Glomerular visceral epithelial cell (primary cell): ENCODE measurements around the gene AGAP1.

ENCODE experiments used
- DNase-seq: peaks from one replicate; pipeline ENCODE4 v3.0.0-alpha.2; 2016; ENCODE audit errors: extremely low spot score

AGAP1 gene

DNA sequence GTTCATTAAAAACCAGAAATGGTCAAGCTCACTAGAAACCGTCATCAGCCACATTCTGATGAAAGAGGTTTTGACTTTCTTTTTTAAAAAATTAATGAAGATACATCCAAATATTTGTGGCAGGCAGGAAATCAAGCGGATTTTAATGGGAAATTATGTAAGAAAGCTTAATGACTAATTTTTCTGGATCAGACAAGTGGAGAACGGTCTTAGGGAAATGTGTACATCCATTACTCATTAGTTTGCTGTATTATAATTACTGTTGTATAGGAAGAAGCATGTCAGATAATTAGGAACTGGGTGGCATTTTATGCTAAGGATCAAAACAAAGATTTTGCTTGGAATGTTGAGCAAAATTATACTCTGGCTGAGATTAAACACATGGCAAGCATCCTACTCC, 39.4 kb downstream of the AGAP1 start:
- DNase-seq = no peak

DNA sequence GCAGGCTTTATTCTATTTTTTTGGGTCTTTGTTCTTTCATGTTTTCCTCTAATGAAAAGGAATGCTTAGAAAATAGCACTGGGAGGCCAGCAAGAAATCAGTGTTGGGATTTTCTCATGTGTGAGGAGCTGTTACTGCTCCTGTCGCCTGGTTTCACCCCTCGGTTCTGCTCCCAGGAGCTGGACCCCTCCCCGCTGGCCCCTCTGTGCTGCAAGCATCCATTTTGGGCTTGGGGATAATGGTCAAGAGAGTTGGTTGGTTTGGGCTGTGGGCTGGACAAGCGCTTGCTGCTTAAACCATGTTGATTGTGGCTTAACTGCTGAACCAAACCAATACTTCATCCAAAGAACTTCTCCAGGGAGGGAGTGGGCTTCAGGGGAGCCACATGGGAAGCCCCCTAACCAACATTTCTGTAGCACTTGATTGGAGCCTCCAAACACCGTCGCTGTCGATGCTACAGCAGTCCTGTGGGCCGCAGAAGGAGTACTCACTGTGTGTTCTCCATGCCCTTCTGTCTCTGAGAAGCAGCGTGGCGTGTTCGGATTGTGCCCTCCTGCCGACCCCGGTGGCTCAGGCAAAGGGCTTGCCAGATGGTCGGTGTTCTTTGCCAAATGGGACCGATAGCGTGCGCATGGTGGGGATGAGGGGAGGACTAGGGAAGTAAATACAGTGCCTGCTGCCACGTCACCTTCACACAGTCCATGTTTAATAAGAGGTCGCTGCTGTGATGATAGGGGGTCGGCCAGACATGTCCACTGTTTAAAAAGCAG, 40.0 kb downstream of the AGAP1 start:
- DNase-seq = no peak

DNA sequence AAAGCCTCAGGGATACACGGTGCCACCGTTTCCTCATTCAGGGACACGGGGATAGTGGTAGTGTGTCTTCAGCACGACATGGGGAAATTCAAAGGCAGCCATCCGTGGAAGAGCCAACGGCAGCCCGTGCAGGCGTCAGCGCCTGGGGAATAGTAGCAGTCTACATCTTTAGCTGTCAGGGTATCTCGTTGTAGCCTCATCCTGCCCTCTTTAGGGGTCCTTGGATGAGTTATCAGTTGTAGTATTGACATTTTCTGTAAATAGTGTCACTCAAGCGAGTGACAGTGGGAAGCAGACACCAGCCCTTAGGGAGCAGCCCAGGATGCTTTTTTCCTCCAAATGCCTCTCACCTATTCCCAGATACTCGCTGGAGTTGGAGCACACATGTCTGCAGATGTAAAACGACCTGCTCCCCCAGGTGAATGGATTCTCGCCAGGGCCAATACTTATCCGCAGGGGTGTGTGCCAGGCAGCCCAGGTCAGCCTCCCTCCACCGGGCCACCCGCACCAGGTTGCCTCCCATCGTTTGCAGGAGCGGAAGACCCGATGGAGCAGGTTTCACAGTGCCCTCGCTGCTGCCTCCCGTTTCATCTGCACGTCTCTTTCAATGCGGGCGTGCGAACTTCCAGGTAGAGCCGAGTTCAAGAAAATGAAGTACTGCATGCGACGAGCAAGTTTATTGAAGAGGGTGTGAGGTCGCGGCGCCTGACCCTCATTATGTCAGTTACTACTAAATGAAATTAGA, 41.0 kb downstream of the AGAP1 start:
- no peak for DNase-seq

DNA sequence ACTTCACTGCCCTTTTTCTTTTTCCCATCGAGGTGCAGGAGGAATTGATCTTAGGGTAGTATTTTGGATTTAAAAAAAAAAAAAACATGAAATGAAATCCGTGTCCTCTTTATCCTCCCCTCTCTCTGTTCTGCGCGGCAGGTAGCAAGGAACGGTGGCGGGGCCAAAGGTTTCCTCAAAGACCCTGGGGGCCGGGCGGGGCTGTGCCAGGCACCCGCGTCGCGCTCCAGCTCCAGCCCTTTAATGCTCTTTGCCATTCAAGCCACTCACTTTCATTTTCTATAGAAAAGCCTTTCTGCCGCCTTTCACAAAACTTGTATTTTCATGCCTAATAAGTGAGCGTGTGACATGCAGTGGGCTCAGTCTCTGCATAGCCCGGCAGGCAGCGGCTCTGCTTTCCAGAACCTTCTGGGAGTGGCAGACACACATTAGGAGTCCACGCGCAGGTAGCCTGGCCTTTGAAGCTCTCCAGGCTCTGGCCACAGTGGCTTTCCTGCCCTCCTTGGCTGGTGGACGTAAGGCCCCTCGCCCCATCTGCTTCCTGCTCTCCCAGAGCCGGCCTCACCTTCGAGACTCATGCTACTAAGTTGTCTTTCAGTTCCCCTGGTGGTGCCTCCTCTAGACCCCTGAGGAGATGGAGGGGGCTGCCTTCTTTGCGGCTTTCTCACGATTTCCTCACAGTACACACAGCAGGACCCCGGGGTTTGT, 41.7 kb downstream of the AGAP1 start:
- no peak for DNase-seq

DNA sequence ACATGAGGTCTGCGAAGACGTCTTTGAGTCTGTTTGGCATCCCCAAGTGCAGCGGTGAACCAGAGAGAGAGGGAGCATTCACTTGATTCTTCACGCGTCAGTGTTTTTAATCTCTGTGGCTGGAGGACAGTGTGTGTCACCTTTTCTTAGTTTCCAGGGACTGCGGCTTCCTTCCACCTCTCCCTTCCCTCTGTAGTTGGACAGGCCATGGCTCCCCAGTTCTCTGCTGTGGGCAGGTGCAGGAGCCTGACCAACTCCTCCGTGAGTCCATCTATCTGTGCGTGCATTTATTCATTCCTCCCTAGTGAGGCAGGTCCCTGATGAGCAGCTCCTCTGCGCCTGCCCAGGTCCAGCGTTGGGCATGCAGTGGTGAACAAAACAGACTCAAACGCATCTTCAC, 42.9 kb downstream of the AGAP1 start:
- no peak for DNase-seq

DNA sequence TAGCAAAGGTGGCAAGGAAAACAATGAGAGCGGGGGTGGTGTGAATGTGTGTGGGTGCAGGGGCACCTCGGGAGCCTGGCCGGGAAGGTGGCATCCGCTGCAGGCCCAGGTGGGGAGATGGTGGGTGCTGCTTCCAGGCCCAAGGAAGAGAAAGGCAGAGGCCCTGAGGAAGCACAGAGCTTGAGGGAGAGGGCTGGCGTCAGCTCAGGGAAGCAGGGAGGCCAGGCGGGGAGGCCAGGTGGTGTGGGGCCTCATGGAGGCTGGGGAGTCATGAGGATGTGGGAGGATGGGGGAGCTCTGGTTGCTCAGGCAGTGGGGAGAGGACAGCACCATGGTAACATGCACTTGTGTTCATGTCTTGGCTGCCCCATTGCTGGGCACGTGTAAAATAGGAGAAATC, 43.3 kb downstream of the AGAP1 start:
- no peak for DNase-seq

- DNase-seq = no peak
Measured at GRCh38 chr2:235537587-235537986, 43.7 kb downstream of the AGAP1 start.

GRCh38 chr2:235538144-235538639, 44.3 kb downstream of the AGAP1 start:
- no peak for DNase-seq

DNA sequence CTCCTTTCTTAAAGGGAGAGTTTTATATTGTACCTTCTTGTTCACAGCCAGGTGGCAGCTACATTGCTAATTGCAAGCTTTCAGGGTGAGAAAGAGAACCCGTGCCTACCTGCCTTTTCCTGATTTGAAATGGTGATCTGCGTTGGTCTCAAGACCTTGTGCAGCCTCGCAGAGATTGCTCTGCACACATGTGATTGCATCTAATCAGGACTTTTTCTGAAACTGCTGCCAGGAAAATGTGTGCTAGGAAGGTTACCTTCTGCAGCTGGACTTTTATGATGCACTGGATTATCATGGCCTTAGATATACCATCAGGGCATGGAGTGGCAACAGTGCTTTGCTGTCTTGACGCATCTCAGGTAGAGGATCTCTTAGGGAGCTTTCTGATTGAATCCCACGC, 45.1 kb downstream of the AGAP1 start:
- DNase-seq = no peak

DNA sequence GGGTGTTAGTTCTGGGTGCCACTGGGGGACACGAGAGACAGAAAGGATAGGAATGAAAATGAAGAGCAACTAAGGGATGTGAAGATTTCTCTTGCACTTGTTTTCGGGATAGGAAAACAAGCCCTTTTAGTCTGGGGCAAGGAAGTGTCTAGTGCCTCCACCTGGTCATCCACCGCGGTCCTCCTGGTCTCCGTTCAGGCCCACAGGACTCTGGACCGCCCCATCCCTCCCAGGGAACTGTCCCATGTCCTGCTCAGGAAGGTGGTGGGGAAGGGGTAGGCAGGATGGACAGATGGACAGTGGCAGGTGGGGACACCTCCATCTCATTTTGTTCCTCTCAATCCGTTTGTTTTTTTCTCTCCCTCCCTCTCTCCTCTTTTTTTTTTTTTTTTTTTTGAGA, 45.9 kb downstream of the AGAP1 start:
- no peak for DNase-seq

DNA sequence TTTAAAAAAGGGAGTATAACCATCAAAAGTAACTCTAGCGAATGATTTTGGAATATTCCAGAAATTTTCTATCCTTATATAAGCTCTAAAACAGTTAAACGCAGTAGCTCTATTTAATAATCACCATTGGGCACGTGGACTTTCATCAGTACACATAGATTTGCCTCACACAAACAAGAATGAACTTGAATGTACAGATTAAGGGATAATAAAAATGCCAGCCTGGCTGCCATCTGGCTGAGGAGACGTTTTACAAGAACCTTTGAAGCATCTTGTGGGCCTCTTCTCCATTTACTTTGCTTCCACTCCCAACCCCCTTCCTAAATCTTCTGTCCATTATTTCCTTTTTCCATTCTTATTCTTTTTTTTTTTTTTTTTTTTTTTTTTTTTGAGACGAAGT, 47.2 kb downstream of the AGAP1 start:
- no peak for DNase-seq

- DNase-seq = no peak
Measured at GRCh38 chr2:235541838-235542549, 48.2 kb downstream of the AGAP1 start.

GRCh38 chr2:235542733-235543127, 48.9 kb downstream of the AGAP1 start:
- no peak for DNase-seq

DNA sequence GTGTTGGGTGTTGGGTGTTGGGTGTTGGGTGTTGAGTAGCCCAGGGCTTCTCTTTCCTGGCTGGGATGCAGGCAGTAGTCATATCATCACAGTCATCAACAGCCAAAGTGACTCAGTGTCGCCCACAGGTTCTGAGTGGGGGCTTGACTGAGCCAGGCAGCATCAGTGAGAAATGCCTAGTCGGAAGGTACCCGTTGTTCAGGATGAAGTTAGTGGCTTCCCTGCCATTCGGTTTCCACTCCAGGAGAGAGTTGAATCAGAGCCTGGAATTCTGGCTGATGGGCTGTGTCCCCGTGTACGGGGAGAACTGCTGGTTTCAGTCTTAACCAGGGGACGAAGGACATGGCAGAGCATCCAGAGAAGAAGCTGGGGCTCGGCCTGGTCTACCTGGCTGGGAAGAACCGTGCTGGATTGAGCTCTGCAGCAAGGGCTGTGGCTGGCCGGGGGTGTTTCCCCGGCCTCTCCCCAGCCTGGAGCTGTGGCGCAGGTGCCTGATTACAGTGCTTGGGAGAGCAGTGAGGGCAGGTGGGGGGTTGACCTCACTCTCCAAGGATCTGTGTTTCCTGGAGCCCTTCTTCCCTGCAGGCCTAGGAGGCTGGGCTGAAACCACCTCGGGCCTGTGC, 49.4 kb downstream of the AGAP1 start:
- DNase-seq = no peak

DNA sequence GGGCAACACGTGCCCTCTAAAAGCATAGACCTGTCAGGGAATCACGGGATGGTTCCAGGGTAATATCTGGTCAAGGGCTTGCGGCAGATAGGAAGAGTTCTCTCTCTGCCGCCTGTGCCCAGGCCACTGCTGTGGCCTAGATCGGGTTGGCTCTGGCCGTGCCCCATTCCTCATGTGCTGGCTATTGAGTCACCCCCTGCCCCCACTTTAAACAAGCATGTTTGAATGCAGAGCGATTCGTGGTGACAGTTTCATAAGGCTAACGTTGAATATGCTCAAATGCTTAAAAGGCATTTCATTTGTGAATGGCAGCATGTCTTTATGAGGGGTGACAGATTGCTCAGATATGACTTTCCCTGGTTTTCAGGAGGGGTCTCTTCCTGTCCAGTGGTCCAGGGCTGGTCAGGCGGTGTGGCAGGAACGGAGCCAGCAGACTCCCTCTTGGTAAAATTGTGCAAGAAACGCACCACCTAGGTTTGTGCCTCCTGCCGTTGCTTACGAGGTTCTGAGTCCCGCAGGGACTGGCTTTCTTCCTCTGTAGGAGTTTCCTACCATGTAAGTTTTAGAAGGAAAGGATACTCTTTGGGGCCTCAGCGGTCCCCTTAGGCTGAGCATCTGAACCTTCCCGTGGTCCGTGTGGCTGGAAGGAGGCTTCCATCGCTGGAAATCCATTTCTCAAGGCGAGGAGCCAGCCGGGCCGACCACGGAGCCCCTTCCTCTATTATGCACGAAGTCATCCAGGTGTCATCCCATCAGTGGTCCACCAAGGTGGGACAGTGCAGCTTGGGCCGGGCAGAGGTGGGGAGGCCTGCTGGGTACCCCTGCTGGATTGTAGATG, 50.2 kb downstream of the AGAP1 start:
- DNase-seq = no peak

DNA sequence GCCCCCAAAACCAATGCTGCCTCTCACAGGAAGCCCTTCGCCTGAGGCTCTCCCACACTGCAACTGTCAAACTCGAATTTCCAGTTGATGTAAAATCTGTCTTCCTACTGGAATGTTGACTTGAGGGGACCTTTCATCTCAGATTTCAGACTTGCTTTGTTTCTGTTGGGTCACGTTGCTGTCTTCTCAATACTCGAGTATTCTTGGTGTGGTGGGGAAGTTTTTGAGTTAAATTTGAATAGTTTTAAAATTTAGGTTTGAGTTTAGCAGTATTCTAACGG, 50.8 kb downstream of the AGAP1 start:
- DNase-seq = no peak

GRCh38 chr2:235545339-235546150, 51.7 kb downstream of the AGAP1 start:
- no peak for DNase-seq

GRCh38 chr2:235546151-235546435, 52.2 kb downstream of the AGAP1 start:
- DNase-seq = no peak

DNA sequence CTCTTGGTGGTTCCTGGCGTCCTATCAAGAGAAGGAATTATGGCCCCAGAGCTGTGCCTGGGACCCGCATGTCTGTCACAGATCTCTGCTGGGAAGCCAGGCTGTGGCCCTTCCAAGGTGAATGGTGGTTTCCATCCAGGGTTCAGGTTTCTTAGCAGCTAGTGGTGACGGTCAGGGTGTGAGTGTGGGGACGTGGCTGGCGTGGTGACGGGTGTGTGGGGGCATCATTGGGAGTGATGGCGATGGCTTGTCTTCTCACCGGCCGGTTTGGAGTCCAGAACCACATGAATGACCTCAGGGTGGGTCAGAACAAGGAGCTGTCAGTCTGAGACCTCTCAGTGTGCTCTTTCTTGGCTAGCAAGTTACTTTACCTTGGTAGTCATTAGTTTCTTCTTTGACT, 52.6 kb downstream of the AGAP1 start:
- no peak for DNase-seq

GRCh38 chr2:235549735-235550377, 56.0 kb downstream of the AGAP1 start:
- no peak for DNase-seq
